ENCODE results near the gene CLASP2.

DNA sequence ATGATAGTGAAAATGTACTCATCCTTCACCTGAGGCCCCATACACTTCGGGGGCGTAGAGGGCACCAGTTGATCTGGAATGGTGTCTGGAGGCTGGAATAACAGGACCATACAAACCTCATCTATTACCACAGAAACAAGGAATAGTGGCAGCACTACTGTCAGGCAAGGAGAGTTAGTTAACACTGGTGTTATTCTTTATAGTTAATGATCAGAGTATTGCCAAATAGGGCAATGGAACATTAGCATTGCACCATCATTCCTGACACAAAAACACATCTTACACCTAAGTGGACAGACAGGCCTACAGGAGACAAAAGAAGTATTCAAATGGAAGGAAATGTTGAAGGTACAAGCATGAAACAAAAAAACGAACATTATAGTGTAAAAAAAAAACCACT, 140.9 kb downstream of the CLASP2 start:
- TF ChIP-seq, protein P1, sequence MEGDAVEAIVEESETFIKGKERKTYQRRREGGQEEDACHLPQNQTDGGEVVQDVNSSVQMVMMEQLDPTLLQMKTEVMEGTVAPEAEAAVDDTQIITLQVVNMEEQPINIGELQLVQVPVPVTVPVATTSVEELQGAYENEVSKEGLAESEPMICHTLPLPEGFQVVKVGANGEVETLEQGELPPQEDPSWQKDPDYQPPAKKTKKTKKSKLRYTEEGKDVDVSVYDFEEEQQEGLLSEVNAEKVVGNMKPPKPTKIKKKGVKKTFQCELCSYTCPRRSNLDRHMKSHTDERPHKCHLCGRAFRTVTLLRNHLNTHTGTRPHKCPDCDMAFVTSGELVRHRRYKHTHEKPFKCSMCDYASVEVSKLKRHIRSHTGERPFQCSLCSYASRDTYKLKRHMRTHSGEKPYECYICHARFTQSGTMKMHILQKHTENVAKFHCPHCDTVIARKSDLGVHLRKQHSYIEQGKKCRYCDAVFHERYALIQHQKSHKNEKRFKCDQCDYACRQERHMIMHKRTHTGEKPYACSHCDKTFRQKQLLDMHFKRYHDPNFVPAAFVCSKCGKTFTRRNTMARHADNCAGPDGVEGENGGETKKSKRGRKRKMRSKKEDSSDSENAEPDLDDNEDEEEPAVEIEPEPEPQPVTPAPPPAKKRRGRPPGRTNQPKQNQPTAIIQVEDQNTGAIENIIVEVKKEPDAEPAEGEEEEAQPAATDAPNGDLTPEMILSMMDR (IDR thresholded peaks at IDR 0.05; ENCODE audit: low read length) = no peak
- TF ChIP-seq EZH2 (optimal IDR thresholded peaks at IDR 0.05; ENCODE audit: low read depth, low read length) (no peak), EZH2phosphoT487 (IDR thresholded peaks at IDR 0.05; ENCODE audit: low read length) (no peak)

Measured in MM.1S (cell line).